GM23338 (cell line): Measurements from ENCODE around the gene UBL4A. TPM values are rescaled to one million over a fixed set of nuclear protein-coding genes. Genes with fewer than 3 reads are reported as not detected.
A peak's percentile ranks its signal among the peaks of the same experiment; 100 is the strongest.

Experiments used
- ATAC-seq: fragments of 200-7000 bp; cut with Tn5 transposase; 3 replicates; pipeline ENCODE4 v1.9.1; 2020
- DNase-seq: peaks from one replicate; pipeline ENCODE4 v3.0.0-alpha.2; 2015; ENCODE audit warnings: low spot score
- H2AFZ ChIP-seq: fragments of 200-600 bp; sonication (generic); 2 replicates; pipeline ENCODE4 v1.8.0; 2016; ENCODE audit warnings: antibody characterized with exemption, mild to moderate bottlenecking, moderate library complexity
- H3F3A ChIP-seq: fragments of 200-600 bp; sonication (generic); replicated peaks from 2 replicates; pipeline ENCODE4 v1.8.0; 2017; ENCODE audit warnings: antibody characterized with exemption, mixed run types, low read depth
- H3K27ac ChIP-seq: fragments of 200-600 bp; sonication (generic); 2 replicates; pipeline ENCODE4 v1.6.1; 2016; ENCODE audit warnings: low read depth
- H3K27me3 ChIP-seq: fragments of 200-600 bp; sonication (generic); 2 replicates; pipeline ENCODE4 v1.8.0; 2016; ENCODE audit warnings: mild to moderate bottlenecking, mixed run types, moderate library complexity; ENCODE audit not compliant: insufficient read depth
- H3K36me3 ChIP-seq: fragments of 200-600 bp; sonication (generic); 2 replicates; pipeline ENCODE4 v1.8.0; 2016; ENCODE audit warnings: mild to moderate bottlenecking; ENCODE audit not compliant: insufficient read depth
- H3K4me1 ChIP-seq: fragments of 200-600 bp; sonication (generic); 2 replicates; pipeline ENCODE4 v1.8.0; 2016; ENCODE audit warnings: mild to moderate bottlenecking, moderate library complexity; ENCODE audit not compliant: insufficient read depth
- H3K4me2 ChIP-seq: fragments of 200-600 bp; sonication (generic); 2 replicates; pipeline ENCODE4 v1.7.1; 2017; ENCODE audit warnings: mixed run types
- H3K4me3 ChIP-seq: fragments of 200-600 bp; sonication (generic); 2 replicates; pipeline ENCODE4 v1.6.1; 2016; ENCODE audit warnings: mixed run types
- H3K79me2 ChIP-seq: fragments of 200-600 bp; sonication (generic); replicated peaks from 2 replicates; pipeline ENCODE4 v1.8.0; 2017; ENCODE audit warnings: mild to moderate bottlenecking; ENCODE audit not compliant: insufficient read depth
- H3K9me2 ChIP-seq: fragments of 200-600 bp; sonication (generic); 2 replicates; pipeline ENCODE4 v1.8.0; 2017; ENCODE audit not compliant: insufficient read depth
- H4K20me1 ChIP-seq: fragments of 200-600 bp; sonication (generic); replicated peaks from 2 replicates; pipeline ENCODE4 v1.8.0; 2017; ENCODE audit warnings: mild to moderate bottlenecking; ENCODE audit not compliant: insufficient read depth
- H3K27ac Mint-ChIP-seq: 2 replicates; pipeline ENCODE4 v1.8.0; 2020; ENCODE audit warnings: inconsistent platforms, mild to moderate bottlenecking, moderate library complexity, mixed read lengths
- H3K27me3 Mint-ChIP-seq: 3 replicates; pipeline ENCODE4 v1.8.0; 2022; ENCODE audit warnings: low read depth, mild to moderate bottlenecking, moderate library complexity, mixed read lengths, inconsistent platforms; ENCODE audit not compliant: insufficient read depth, poor library complexity
- H3K36me3 Mint-ChIP-seq: 3 replicates; pipeline ENCODE4 v1.8.0; 2021; ENCODE audit warnings: low read depth, mild to moderate bottlenecking, inconsistent platforms, moderate library complexity, mixed read lengths
- H3K4me1 Mint-ChIP-seq: 3 replicates; pipeline ENCODE4 v1.8.0; 2020; ENCODE audit warnings: mild to moderate bottlenecking, inconsistent platforms, mixed read lengths
- H3K4me3 Mint-ChIP-seq: 3 replicates; pipeline ENCODE4 v1.8.0; 2021; ENCODE audit warnings: moderate library complexity, mild to moderate bottlenecking, inconsistent platforms, mixed read lengths
- H3K9me3 Mint-ChIP-seq: 3 replicates; pipeline ENCODE4 v1.8.0; 2020; ENCODE audit warnings: moderate library complexity, mild to moderate bottlenecking, inconsistent platforms, mixed read lengths
- ETS1 ChIP-seq: IDR thresholded peaks from 2 replicates; pipeline ENCODE4 v1.6.1; 2016; ENCODE audit warnings: antibody characterized with exemption
- EZH2 ChIP-seq: fragments of 200-600 bp; sonication (generic); IDR thresholded peaks from one replicate; pipeline ENCODE4 v1.8.0; 2017; ENCODE audit warnings: antibody characterized with exemption, mild to moderate bottlenecking, low read depth; ENCODE audit not compliant: unreplicated experiment
- EZH2phosphoT487 ChIP-seq: fragments of 200-600 bp; sonication (generic); IDR thresholded peaks from one replicate; pipeline ENCODE4 v1.8.1; 2018; ENCODE audit warnings: antibody characterized with exemption; ENCODE audit not compliant: unreplicated experiment
- NANOG ChIP-seq: IDR thresholded peaks from 2 replicates; pipeline ENCODE4 v1.6.1; 2016; ENCODE audit warnings: antibody characterized with exemption, borderline replicate concordance
- POLR2AphosphoS5 ChIP-seq: IDR thresholded peaks from 2 replicates; pipeline ENCODE4 v1.6.1; 2016; ENCODE audit warnings: antibody characterized with exemption, low read depth
- REST ChIP-seq: IDR thresholded peaks from one replicate; pipeline ENCODE4 v1.6.1; 2018; ENCODE audit warnings: antibody characterized with exemption; ENCODE audit not compliant: unreplicated experiment
- ZNF114 ChIP-seq: fragments of 250-450 bp; sonication (Bioruptor Pico); IDR thresholded peaks from 2 replicates; pipeline ENCODE4 v1.5.0; 2020; ENCODE audit warnings: mild to moderate bottlenecking, moderate library complexity
- polyA plus RNA-seq: library from polyadenylated mRNA; unstranded; fragments of >200 nt; fragmentation: Nextera tagmentation; extraction: Ambion mirVana; gene quantifications from 2 replicates; pipeline ENCODE4 v1.2.1, GENCODE V29; 2016
- total RNA-seq: library from RNA; depleted of rRNA; stranded (reverse); fragments of >200 nt; shearing (Covaris generic); gene quantifications from 2 replicates; pipeline ENCODE4 v1.2.3, GENCODE V29; 2014
- TF ChIP-seq, protein P1 (sequence below), 2 experiments: fragments of 200-600 bp in 1 of 2; sonication (generic) in 1 of 2; conservative IDR thresholded peaks; 2 replicates each; pipeline versions ENCODE4 v1.5.1 to v1.6.1; 2016 to 2017; ENCODE audit warnings: antibody characterized with exemption in 2 of 2, low read depth in 2 of 2, mild to moderate bottlenecking in 2 of 2, moderate library complexity in 1 of 2
- TF ChIP-seq, protein P2 (sequence below): fragments of 250-450 bp; sonication (Bioruptor Pico); IDR thresholded peaks from 2 replicates; pipeline ENCODE4 v1.5.0; 2020; ENCODE audit warnings: mild to moderate bottlenecking, moderate library complexity

Gene UBL4A
- total and polyA plus RNA-seq, 2 experiments from 2014 or later, result 15.6 to 43.7 TPM

DNA sequence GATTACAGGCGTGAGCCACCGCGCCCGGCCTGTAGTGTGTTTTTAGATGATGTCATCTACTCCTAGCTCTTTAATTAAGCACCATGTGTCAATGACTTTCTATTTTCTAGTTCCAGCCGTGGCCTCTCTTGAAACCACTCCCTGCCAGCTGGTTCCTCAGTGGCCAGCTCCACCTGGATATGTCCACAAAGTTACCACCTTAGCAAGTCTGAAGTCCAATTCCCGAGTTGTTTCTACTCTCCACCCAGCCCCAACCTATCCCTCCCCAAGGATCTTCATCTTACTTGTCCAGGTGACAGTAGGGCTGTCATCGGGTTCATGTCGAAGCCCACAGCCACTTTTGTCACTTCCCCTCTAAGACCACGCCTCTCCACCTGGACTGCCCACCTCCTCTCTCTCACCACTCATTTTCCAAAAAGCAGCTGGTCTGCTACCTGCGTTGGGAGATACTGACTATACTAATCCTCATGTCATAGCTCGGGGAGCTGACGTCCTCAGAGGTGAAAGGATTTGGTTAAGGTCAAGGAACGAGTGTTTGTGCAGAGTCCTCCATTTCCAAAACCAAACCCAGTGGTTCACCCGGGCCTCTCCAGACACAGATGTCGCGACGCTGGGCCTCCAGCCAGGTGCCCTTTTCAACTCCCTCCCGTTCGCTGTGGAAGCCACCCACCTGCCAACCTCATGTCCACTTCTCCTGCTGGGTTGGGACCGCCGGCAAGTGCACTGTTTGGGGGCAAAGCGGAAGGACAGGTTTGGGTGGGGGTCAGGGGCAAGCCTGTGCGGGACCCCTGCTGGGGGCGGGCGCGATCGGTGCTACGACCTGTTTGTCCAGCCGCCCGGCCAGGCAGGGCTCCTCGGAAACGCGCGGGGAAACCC is 28.9 kb upstream of the UBL4A start:
- Histone ChIP-seq H3F3A (0 out of 2 replicates have a peak, but pooled peaks cover 4% of the 10 kb centered on the region), H3K4me2 (peak overlapping the region; percentile 76), H4K20me1 (no peaks in the 10 kb centered on the region), H3K27me3 (peaks cover 4% of the 10 kb centered on the region; the same call in 1 of the 2 replicates), H3K4me3 (peak overlapping the region; percentile 69), H3K4me1 (peaks cover 10% of the 10 kb centered on the region), H3K79me2 (no peaks in the 10 kb centered on the region), H3K27ac (no peak overlapping the region), H3K9me2 (no peaks in the 10 kb centered on the region), H3K36me3 (no peaks in the 10 kb centered on the region), H2AFZ (no peak overlapping the region)
- H3K9me3 Mint-ChIP-seq, result no peaks in the 10 kb centered on the region
- no peaks in the 10 kb centered on the region for H3K36me3 Mint-ChIP-seq
- DNase-seq (no peak), ATAC-seq (no peak)
- H3K27ac Mint-ChIP-seq, result no peak overlapping the region
- H3K4me1 Mint-ChIP-seq, result peaks cover 14% of the 10 kb centered on the region
- H3K27me3 Mint-ChIP-seq, result peaks cover 12% of the 10 kb centered on the region
- H3K4me3 Mint-ChIP-seq, result peak overlapping the region; percentile 74
- TF ChIP-seq EZH2 (no peak), ZNF114 (CRISPR knock-in tag) (no peak), POLR2AphosphoS5 (no peak), REST (no peak), EZH2phosphoT487 (no peak), NANOG (no peak), ETS1 (no peak)
- TF ChIP-seq, protein P1, sequence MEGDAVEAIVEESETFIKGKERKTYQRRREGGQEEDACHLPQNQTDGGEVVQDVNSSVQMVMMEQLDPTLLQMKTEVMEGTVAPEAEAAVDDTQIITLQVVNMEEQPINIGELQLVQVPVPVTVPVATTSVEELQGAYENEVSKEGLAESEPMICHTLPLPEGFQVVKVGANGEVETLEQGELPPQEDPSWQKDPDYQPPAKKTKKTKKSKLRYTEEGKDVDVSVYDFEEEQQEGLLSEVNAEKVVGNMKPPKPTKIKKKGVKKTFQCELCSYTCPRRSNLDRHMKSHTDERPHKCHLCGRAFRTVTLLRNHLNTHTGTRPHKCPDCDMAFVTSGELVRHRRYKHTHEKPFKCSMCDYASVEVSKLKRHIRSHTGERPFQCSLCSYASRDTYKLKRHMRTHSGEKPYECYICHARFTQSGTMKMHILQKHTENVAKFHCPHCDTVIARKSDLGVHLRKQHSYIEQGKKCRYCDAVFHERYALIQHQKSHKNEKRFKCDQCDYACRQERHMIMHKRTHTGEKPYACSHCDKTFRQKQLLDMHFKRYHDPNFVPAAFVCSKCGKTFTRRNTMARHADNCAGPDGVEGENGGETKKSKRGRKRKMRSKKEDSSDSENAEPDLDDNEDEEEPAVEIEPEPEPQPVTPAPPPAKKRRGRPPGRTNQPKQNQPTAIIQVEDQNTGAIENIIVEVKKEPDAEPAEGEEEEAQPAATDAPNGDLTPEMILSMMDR (conservative IDR thresholded peaks at IDR 0.05; ENCODE audit: low read depth in 2 of 2), result no peak
- TF ChIP-seq, protein P2, sequence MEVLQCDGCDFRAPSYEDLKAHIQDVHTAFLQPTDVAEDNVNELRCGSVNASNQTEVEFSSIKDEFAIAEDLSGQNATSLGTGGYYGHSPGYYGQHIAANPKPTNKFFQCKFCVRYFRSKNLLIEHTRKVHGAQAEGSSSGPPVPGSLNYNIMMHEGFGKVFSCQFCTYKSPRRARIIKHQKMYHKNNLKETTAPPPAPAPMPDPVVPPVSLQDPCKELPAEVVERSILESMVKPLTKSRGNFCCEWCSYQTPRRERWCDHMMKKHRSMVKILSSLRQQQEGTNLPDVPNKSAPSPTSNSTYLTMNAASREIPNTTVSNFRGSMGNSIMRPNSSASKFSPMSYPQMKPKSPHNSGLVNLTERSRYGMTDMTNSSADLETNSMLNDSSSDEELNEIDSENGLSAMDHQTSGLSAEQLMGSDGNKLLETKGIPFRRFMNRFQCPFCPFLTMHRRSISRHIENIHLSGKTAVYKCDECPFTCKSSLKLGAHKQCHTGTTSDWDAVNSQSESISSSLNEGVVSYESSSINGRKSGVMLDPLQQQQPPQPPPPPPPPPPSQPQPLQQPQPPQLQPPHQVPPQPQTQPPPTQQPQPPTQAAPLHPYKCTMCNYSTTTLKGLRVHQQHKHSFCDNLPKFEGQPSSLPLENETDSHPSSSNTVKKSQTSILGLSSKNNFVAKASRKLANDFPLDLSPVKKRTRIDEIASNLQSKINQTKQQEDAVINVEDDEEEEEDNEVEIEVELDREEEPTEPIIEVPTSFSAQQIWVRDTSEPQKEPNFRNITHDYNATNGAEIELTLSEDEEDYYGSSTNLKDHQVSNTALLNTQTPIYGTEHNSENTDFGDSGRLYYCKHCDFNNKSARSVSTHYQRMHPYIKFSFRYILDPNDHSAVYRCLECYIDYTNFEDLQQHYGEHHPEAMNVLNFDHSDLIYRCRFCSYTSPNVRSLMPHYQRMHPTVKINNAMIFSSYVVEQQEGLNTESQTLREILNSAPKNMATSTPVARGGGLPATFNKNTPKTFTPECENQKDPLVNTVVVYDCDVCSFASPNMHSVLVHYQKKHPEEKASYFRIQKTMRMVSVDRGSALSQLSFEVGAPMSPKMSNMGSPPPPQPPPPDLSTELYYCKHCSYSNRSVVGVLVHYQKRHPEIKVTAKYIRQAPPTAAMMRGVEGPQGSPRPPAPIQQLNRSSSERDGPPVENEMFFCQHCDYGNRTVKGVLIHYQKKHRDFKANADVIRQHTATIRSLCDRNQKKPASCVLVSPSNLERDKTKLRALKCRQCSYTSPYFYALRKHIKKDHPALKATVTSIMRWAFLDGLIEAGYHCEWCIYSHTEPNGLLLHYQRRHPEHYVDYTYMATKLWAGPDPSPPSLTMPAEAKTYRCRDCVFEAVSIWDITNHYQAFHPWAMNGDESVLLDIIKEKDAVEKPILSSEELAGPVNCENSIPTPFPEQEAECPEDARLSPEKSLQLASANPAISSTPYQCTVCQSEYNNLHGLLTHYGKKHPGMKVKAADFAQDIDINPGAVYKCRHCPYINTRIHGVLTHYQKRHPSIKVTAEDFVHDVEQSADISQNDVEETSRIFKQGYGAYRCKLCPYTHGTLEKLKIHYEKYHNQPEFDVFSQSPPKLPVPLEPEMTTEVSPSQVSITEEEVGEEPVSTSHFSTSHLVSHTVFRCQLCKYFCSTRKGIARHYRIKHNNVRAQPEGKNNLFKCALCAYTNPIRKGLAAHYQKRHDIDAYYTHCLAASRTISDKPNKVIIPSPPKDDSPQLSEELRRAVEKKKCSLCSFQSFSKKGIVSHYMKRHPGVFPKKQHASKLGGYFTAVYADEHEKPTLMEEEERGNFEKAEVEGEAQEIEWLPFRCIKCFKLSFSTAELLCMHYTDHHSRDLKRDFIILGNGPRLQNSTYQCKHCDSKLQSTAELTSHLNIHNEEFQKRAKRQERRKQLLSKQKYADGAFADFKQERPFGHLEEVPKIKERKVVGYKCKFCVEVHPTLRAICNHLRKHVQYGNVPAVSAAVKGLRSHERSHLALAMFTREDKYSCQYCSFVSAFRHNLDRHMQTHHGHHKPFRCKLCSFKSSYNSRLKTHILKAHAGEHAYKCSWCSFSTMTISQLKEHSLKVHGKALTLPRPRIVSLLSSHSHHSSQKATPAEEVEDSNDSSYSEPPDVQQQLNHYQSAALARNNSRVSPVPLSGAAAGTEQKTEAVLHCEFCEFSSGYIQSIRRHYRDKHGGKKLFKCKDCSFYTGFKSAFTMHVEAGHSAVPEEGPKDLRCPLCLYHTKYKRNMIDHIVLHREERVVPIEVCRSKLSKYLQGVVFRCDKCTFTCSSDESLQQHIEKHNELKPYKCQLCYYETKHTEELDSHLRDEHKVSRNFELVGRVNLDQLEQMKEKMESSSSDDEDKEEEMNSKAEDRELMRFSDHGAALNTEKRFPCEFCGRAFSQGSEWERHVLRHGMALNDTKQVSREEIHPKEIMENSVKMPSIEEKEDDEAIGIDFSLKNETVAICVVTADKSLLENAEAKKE (CRISPR knock-in tag), result no peak
